ENCODE results near the gene SYT11.
"Not testable (repeated sequence)": the region's sequence is repeated elsewhere in the genome, so short reads cannot be mapped to it uniquely, and the experiment has no call there.

SYT11 gene

DNA sequence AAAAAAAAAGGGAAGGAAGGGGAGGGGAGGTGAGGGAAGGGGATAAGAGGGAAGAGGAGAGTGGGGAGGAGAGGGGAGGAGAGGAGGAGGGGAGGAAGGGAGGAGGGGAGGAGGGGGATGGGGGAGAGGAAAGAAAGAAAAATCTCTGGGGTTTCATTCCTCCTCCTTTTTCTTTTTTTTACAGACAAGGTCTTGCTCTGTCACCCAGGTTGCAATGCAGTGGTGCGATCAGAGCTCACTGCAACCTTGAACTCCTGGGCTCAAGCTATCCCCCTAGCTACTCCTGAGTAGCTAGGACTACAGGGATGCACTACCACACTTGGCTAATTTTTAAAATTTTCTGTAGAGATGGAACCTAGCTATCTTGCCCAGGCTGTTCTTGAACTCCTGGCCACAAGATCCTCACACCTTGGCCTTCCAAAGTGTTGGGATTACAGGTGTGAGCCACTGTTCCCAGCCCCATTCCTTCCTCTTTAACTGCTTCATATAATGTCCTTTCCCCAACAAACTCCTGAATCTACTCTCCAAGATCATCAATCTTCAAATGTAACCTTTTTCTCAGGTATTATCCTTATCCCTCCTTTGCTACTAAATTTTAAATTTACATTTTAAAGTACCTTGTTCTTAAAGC, 25.6 kb upstream of the SYT11 start:
- peaks cover 10% of the 10 kb centered on the region; the same call in 1 of the 2 replicates for H3K79me2 ChIP-seq (ENCODE audit: low read length)

DNA sequence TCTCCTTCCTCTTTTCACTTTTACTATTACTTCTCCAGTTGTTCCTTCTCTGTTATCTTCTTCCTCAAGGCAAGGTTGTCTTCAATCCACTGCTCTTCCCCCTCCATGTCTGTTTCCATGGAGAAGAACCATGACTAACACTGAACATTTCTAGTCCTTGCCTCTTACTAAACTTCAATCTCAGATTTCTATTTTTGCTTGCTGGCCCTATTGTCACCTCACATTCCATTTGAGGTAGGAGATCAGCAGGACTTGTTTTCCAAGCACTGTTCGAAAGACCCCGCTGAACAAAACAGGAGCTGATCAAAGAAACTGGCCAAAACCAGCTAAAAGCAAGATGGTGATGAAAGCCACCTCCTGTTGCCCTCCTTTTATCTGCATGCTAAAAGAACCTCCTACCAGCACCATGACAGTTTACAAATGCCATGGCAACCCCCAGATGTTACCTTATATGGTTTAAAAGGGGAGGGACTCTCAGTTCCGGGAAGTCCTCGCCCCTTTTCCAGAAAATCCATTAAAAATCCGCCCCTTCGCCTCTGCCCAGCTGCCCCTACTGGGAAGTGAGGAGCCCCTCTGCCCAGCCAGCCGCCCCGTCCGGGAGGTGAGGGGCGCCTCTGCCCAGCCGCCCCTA, 25.0 kb upstream of the SYT11 start:
- TF ChIP-seq, protein P1, sequence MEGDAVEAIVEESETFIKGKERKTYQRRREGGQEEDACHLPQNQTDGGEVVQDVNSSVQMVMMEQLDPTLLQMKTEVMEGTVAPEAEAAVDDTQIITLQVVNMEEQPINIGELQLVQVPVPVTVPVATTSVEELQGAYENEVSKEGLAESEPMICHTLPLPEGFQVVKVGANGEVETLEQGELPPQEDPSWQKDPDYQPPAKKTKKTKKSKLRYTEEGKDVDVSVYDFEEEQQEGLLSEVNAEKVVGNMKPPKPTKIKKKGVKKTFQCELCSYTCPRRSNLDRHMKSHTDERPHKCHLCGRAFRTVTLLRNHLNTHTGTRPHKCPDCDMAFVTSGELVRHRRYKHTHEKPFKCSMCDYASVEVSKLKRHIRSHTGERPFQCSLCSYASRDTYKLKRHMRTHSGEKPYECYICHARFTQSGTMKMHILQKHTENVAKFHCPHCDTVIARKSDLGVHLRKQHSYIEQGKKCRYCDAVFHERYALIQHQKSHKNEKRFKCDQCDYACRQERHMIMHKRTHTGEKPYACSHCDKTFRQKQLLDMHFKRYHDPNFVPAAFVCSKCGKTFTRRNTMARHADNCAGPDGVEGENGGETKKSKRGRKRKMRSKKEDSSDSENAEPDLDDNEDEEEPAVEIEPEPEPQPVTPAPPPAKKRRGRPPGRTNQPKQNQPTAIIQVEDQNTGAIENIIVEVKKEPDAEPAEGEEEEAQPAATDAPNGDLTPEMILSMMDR (IDR thresholded peaks at IDR 0.05; ENCODE audit: low read length), result no peak
- TF ChIP-seq EZH2phosphoT487 (IDR thresholded peaks at IDR 0.05; ENCODE audit: low read length) (no peak), EZH2 (optimal IDR thresholded peaks at IDR 0.05; ENCODE audit: low read depth, low read length) (no peak)
- H3K4me3 ChIP-seq (ENCODE audit: low read length), result no peak overlapping the region
- H3K27ac ChIP-seq (ENCODE audit: low read length), result no peak overlapping the region
- no peak overlapping the region for H3K4me2 ChIP-seq (ENCODE audit: low read depth, low read length)
- H3K9me3 ChIP-seq (replicated peaks; ENCODE audit: insufficient read depth, low read length), result no peaks in the 10 kb centered on the region
- H3K4me1 ChIP-seq (ENCODE audit: low read length), result no peaks in the 10 kb centered on the region
- H3F3A ChIP-seq (ENCODE audit: insufficient read depth, low read length), result no peaks in the 10 kb centered on the region
- H3K27me3 ChIP-seq (replicated peaks; ENCODE audit: insufficient read depth, low read length), result no peaks in the 10 kb centered on the region
- no peak for DNase-seq
- H3K9me2 ChIP-seq (replicated peaks; ENCODE audit: insufficient read depth, low read length), result no peaks in the 10 kb centered on the region
- no peaks in the 10 kb centered on the region for H4K20me1 ChIP-seq (ENCODE audit: insufficient read depth, low read length)
- peaks cover 10% of the 10 kb centered on the region; the same call in 1 of the 2 replicates for H3K79me2 ChIP-seq (ENCODE audit: low read length)
- no peak overlapping the region for H2AFZ ChIP-seq (ENCODE audit: low read length)
- no peak overlapping the region for H3K9ac ChIP-seq (ENCODE audit: low read length)
- H3K36me3 ChIP-seq (replicated peaks; ENCODE audit: insufficient read depth, low read length), result no peaks in the 10 kb centered on the region

More for the DNA sequence above, 25.6 kb upstream of the SYT11 start:
- no peaks in the 10 kb centered on the region for H3K4me1 ChIP-seq (ENCODE audit: low read length)
- no peaks in the 10 kb centered on the region for H3K27me3 ChIP-seq (replicated peaks; ENCODE audit: insufficient read depth, low read length)
- H3F3A ChIP-seq (ENCODE audit: insufficient read depth, low read length), result no peaks in the 10 kb centered on the region
- no peaks in the 10 kb centered on the region for H3K36me3 ChIP-seq (replicated peaks; ENCODE audit: insufficient read depth, low read length)
- no peak overlapping the region for H2AFZ ChIP-seq (ENCODE audit: low read length)
- TF ChIP-seq EZH2phosphoT487 (IDR thresholded peaks at IDR 0.05; ENCODE audit: low read length), result no peak
- TF ChIP-seq, protein P1 (IDR thresholded peaks at IDR 0.05; ENCODE audit: low read length), result no peak
- no peak for TF ChIP-seq EZH2 (optimal IDR thresholded peaks at IDR 0.05; ENCODE audit: low read depth, low read length)
- peak; percentile 3 for DNase-seq
- H4K20me1 ChIP-seq (ENCODE audit: insufficient read depth, low read length), result no peaks in the 10 kb centered on the region
- H3K4me3 ChIP-seq (ENCODE audit: low read length), result no peak overlapping the region
- H3K4me2 ChIP-seq (ENCODE audit: low read depth, low read length), result no peak overlapping the region
- no peak overlapping the region for H3K27ac ChIP-seq (ENCODE audit: low read length)
- no peaks in the 10 kb centered on the region for H3K9me3 ChIP-seq (replicated peaks; ENCODE audit: insufficient read depth, low read length)
- no peaks in the 10 kb centered on the region for H3K9me2 ChIP-seq (replicated peaks; ENCODE audit: insufficient read depth, low read length)
- H3K9ac ChIP-seq (ENCODE audit: low read length), result no peak overlapping the region

DNA sequence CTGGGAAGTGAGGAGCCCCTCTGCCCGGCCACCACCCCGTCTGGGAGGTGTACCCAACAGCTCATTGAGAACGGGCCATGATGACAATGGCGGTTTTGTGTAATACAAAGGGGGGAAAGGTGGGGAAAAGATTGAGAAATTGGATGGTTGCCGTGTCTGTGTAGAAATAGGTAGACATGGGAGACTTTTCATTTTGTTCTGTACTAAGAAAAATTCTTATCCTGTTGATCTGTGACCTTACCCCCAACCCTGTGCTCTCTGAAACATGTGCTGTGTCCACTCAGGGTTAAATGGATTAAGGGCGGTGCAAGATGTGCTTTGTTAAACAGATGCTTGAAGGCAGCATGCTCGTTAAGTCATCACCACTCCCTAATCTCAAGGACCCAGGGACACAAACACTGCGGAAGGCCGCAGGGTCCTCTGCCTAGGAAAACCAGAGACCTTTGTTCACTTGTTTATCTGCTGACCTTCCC, 24.4 kb upstream of the SYT11 start:
- not testable (repeated sequence) for DNase-seq; H3K36me3 ChIP-seq (replicated peaks; ENCODE audit: insufficient read depth, low read length); H3F3A ChIP-seq (ENCODE audit: insufficient read depth, low read length); H4K20me1 ChIP-seq (ENCODE audit: insufficient read depth, low read length); H3K9me2 ChIP-seq (replicated peaks; ENCODE audit: insufficient read depth, low read length); H3K4me1 ChIP-seq (ENCODE audit: low read length); H3K4me3 ChIP-seq (ENCODE audit: low read length); H2AFZ ChIP-seq (ENCODE audit: low read length); H3K4me2 ChIP-seq (ENCODE audit: low read depth, low read length); H3K9me3 ChIP-seq (replicated peaks; ENCODE audit: insufficient read depth, low read length); H3K27ac ChIP-seq (ENCODE audit: low read length); H3K9ac ChIP-seq (ENCODE audit: low read length); H3K27me3 ChIP-seq (replicated peaks; ENCODE audit: insufficient read depth, low read length)
- peaks cover 14% of the 10 kb centered on the region; the same call in 1 of the 2 replicates for H3K79me2 ChIP-seq (ENCODE audit: low read length)

DNA sequence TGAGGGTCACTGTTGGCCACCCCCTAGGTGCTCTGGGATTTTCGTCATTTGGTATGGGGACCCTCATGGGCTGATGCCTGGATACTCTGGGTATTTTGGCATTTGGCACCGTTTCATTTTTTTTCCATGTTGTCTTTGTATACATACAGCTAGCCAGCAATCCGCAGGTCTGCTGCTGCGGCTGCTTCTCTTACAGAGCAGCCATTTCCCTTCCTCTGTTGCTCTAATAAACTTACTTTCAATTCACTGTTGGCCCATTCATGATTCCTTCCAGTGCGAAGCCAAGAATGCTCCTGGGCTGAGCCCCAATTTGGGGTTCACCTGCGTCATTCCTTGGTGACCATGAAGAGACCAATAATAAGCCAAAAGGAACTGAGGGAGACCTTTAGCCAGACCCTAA, 23.8 kb upstream of the SYT11 start:
- Histone ChIP-seq H3K4me2 (ENCODE audit: low read depth, low read length) (no peak overlapping the region), H3K9me3 (replicated peaks; ENCODE audit: insufficient read depth, low read length) (no peaks in the 10 kb centered on the region), H3K27me3 (replicated peaks; ENCODE audit: insufficient read depth, low read length) (no peaks in the 10 kb centered on the region), H3K9ac (ENCODE audit: low read length) (no peak overlapping the region), H3F3A (ENCODE audit: insufficient read depth, low read length) (no peaks in the 10 kb centered on the region), H3K9me2 (replicated peaks; ENCODE audit: insufficient read depth, low read length) (no peaks in the 10 kb centered on the region), H3K4me1 (ENCODE audit: low read length) (no peaks in the 10 kb centered on the region), H3K36me3 (replicated peaks; ENCODE audit: insufficient read depth, low read length) (no peaks in the 10 kb centered on the region), H3K79me2 (ENCODE audit: low read length) (peaks cover 19% of the 10 kb centered on the region; the same call in 1 of the 2 replicates), H2AFZ (ENCODE audit: low read length) (no peak overlapping the region), H4K20me1 (ENCODE audit: insufficient read depth, low read length) (no peaks in the 10 kb centered on the region), H3K4me3 (ENCODE audit: low read length) (no peak overlapping the region), H3K27ac (ENCODE audit: low read length) (no peak overlapping the region)
- DNase-seq, result peak; percentile 5
- TF ChIP-seq, protein P1 (IDR thresholded peaks at IDR 0.05; ENCODE audit: low read length), result no peak
- TF ChIP-seq EZH2phosphoT487 (IDR thresholded peaks at IDR 0.05; ENCODE audit: low read length) (no peak), EZH2 (optimal IDR thresholded peaks at IDR 0.05; ENCODE audit: low read depth, low read length) (no peak)
